HepG2 (cell line): Measurements from ENCODE around the gene MSRB3. TPM values are rescaled to one million over a fixed set of nuclear protein-coding genes. Genes with fewer than 3 reads are reported as not detected.

Source experiments
- DMAP1 ChIP-seq: IDR thresholded peaks from 2 replicates; pipeline ENCODE4 v1.6.1; 2016
- HDAC2 ChIP-seq: sonication (generic); formaldehyde crosslinking; IDR thresholded peaks from 2 replicates; pipeline ENCODE4 v1.4.0; 2020; ENCODE audit warnings: missing genetic modification reagents
- KDM2A ChIP-seq: sonication (generic); formaldehyde crosslinking; IDR thresholded peaks from 2 replicates; pipeline ENCODE4 v1.4.0; 2020; ENCODE audit warnings: low read depth, missing genetic modification reagents, borderline replicate concordance
- KLF12 ChIP-seq: sonication (generic); formaldehyde crosslinking; IDR thresholded peaks from 2 replicates; pipeline ENCODE4 v1.4.0; 2020; ENCODE audit warnings: missing genetic modification reagents, borderline replicate concordance
- KMT2B ChIP-seq: IDR thresholded peaks from 2 replicates; pipeline ENCODE4 v1.6.1; 2016; ENCODE audit warnings: missing genetic modification reagents, missing compliant biosample characterization
- MYPOP ChIP-seq: sonication (generic); formaldehyde crosslinking; IDR thresholded peaks from 2 replicates; pipeline ENCODE4 v1.8.1; 2023; ENCODE audit warnings: mild to moderate bottlenecking, moderate library complexity, missing genetic modification reagents
- NFAT5 ChIP-seq: sonication (generic); formaldehyde crosslinking; IDR thresholded peaks from 2 replicates; pipeline ENCODE4 v1.4.0; 2020; ENCODE audit warnings: missing genetic modification reagents
- NFATC3 ChIP-seq: sonication (generic); formaldehyde crosslinking; IDR thresholded peaks from 2 replicates; pipeline ENCODE4 v1.5.1; 2020; ENCODE audit warnings: mild to moderate bottlenecking, missing genetic modification reagents
- SNAPC2 ChIP-seq: sonication (generic); formaldehyde crosslinking; IDR thresholded peaks from 2 replicates; pipeline ENCODE4 v1.8.1; 2022; ENCODE audit warnings: mild to moderate bottlenecking, missing genetic modification reagents
- SRF ChIP-seq: IDR thresholded peaks from 2 replicates; pipeline ENCODE4 v1.6.1; 2011; ENCODE audit warnings: mild to moderate bottlenecking, low read depth, low read length, moderate library complexity
- TBX2 ChIP-seq: sonication (generic); formaldehyde crosslinking; IDR thresholded peaks from 2 replicates; pipeline ENCODE4 v1.5.0; 2020; ENCODE audit warnings: missing genetic modification reagents, mild to moderate bottlenecking, borderline replicate concordance
- TFDP1 ChIP-seq: IDR thresholded peaks from 2 replicates; pipeline ENCODE4 v1.6.1; 2016; ENCODE audit warnings: missing compliant biosample characterization, missing genetic modification reagents, borderline replicate concordance
- ZBTB39 ChIP-seq: sonication (generic); formaldehyde crosslinking; IDR thresholded peaks from 2 replicates; pipeline ENCODE4 v1.5.0; 2020; ENCODE audit warnings: missing genetic modification reagents
- ZNF143 ChIP-seq: sonication (generic); formaldehyde crosslinking; IDR thresholded peaks from 2 replicates; pipeline ENCODE4 v1.4.0; 2020; ENCODE audit warnings: missing genetic modification reagents
- ZNF33B ChIP-seq: sonication (generic); formaldehyde crosslinking; IDR thresholded peaks from 2 replicates; pipeline ENCODE4 v1.5.1; 2020; ENCODE audit warnings: mild to moderate bottlenecking, missing genetic modification reagents
- ZSCAN25 ChIP-seq: sonication (generic); formaldehyde crosslinking; IDR thresholded peaks from 2 replicates; pipeline ENCODE4 v1.8.0; 2022; ENCODE audit warnings: mild to moderate bottlenecking, missing genetic modification reagents
- ZSCAN5A ChIP-seq: sonication (generic); formaldehyde crosslinking; IDR thresholded peaks from 2 replicates; pipeline ENCODE4 v1.8.0; 2022; ENCODE audit warnings: mild to moderate bottlenecking, missing genetic modification reagents, borderline replicate concordance
- polyA plus RNA-seq, 8 experiments: library from polyadenylated mRNA; depleted of rRNA in 3 of 8; stranded (reverse) in 7 of 8; unstranded in 1 of 8; fragments of >200 nt; fragmentation: Illumina TruSeq in 4 of 8; extraction: Trizol in 4 of 8; gene quantifications; 2 replicates each; pipeline versions ENCODE4 v1.2.1 to v1.2.3, GENCODE V29; 2011 to 2016; ENCODE audit warnings: low read depth in 4 of 8, missing spikeins in 1 of 8, mixed read lengths in 1 of 8; ENCODE audit not compliant: insufficient read depth in 1 of 8
- total RNA-seq, 5 experiments: library from RNA; depleted of rRNA; stranded (reverse); fragments of >200 nt; fragmentation: Illumina TruSeq; extraction: Trizol; gene quantifications; 2 replicates each; pipeline ENCODE4 v1.2.3, GENCODE V29; 2016; ENCODE audit warnings: low read depth in 1 of 5

The MSRB3 gene
- total and polyA plus RNA-seq, 2 of the 13 experiments (the other 11 are each of a cell fraction or from before 2014, with no cell fraction given) = 1.5 to 1.9 TPM

GRCh38 chr12:65278576-65279368 is at the start of gene MSRB3 (continued):
- TF ChIP-seq TFDP1 (CRISPR knock-in tag) (0 out of 2 replicates have a peak, but pooled peaks have one; percentile 31), KLF12 (no peak), ZSCAN25 (CRISPR knock-in tag) (peak; percentile 91), SNAPC2 (CRISPR knock-in tag) (0 out of 2 replicates have a peak, but pooled peaks have one; percentile 28), MYPOP (peak; percentile 70), DMAP1 (CRISPR knock-in tag) (peak; percentile 22; the same call in 1 of the 2 replicates), HDAC2 (0 out of 2 replicates have a peak, but pooled peaks have one; percentile 17), KMT2B (CRISPR knock-in tag) (peak; percentile 62; the same call in 1 of the 2 replicates), ZBTB39 (CRISPR knock-in tag) (0 out of 2 replicates have a peak, but pooled peaks have one; percentile 23), ZNF33B (CRISPR knock-in tag) (0 out of 2 replicates have a peak, but pooled peaks have one; percentile 54), ZNF143 (peak; percentile 84), KDM2A (CRISPR knock-in tag) (peak; percentile 58; the same call in 1 of the 2 replicates), ZSCAN5A (peak; percentile 62; the same call in 1 of the 2 replicates), NFATC3 (CRISPR knock-in tag) (0 out of 2 replicates have a peak, but pooled peaks have one; percentile 36), NFAT5 (0 out of 2 replicates have a peak, but pooled peaks have one; percentile 16), TBX2 (CRISPR knock-in tag) (peak; percentile 64; the same call in 1 of the 2 replicates), SRF (peak; percentile 66; the same call in 1 of the 2 replicates)
